Stimulated activated naive CD8-positive, alpha-beta T cell treated with anti-CD3 and anti-CD28 coated beads, Interleukin-15, Interleukin-2, amounts not matched to agents 100 ng/mL and 50 ng/mL, for 24 hours (primary cell): ENCODE data around the gene APOE.
A peak's percentile ranks its signal among the peaks of the same experiment; 100 is the strongest.

ENCODE experiments used
- H3K27ac Mint-ChIP-seq: one replicate; pipeline ENCODE4 v1.8.0; 2021; ENCODE audit warnings: mild to moderate bottlenecking, mixed read lengths
- H3K27me3 Mint-ChIP-seq: one replicate; pipeline ENCODE4 v1.8.0; 2021; ENCODE audit warnings: mixed read lengths
- H3K36me3 Mint-ChIP-seq: one replicate; pipeline ENCODE4 v1.8.0; 2021; ENCODE audit warnings: low read depth, mixed read lengths
- H3K4me1 Mint-ChIP-seq: one replicate; pipeline ENCODE4 v1.8.0; 2021; ENCODE audit warnings: low read depth, mixed read lengths
- H3K4me3 Mint-ChIP-seq: one replicate; pipeline ENCODE4 v1.8.0; 2021; ENCODE audit warnings: mild to moderate bottlenecking, mixed read lengths
- H3K9me3 Mint-ChIP-seq: one replicate; pipeline ENCODE4 v1.8.0; 2021; ENCODE audit warnings: mixed read lengths

APOE gene

DNA sequence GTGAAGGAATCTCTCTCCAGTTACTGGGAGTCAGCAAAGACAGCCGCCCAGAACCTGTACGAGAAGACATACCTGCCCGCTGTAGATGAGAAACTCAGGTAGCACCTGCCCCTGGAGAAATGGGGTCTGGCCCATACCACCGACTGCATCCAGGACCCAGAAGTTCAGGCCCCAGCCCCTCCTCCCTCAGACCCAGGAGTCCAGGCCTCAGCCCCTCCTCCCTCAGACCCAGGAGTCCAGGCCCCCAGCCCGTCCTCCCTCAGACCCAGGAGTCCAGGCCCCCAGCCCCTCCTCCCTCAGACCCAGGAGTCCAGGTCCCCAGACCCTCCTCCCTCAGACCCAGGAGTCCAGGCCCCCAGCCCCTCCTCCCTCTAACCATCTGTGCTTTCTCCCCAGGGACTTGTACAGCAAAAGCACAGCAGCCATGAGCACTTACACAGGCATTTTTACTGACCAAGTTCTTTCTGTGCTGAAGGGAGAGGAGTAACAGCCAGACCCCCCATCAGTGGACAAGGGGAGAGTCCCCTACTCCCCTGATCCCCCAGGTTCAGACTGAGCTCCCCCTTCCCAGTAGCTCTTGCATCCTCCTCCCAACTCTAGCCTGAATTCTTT is 43.3 kb downstream of the APOE start:
- Mint-ChIP-seq H3K4me3 (no peak overlapping the region), H3K27me3 (no peaks in the 10 kb centered on the region), H3K9me3 (no peaks in the 10 kb centered on the region), H3K27ac (no peak overlapping the region), H3K36me3 (peaks cover 9% of the 10 kb centered on the region), H3K4me1 (peaks cover 7% of the 10 kb centered on the region)

- Mint-ChIP-seq H3K27me3 (no peaks in the 10 kb centered on the region), H3K9me3 (no peaks in the 10 kb centered on the region), H3K36me3 (peaks cover 9% of the 10 kb centered on the region), H3K4me3 (no peak overlapping the region), H3K27ac (no peak overlapping the region), H3K4me1 (peaks cover 11% of the 10 kb centered on the region)
Measured at GRCh38 chr19:44949550-44949949, 44.0 kb downstream of the APOE start.

DNA sequence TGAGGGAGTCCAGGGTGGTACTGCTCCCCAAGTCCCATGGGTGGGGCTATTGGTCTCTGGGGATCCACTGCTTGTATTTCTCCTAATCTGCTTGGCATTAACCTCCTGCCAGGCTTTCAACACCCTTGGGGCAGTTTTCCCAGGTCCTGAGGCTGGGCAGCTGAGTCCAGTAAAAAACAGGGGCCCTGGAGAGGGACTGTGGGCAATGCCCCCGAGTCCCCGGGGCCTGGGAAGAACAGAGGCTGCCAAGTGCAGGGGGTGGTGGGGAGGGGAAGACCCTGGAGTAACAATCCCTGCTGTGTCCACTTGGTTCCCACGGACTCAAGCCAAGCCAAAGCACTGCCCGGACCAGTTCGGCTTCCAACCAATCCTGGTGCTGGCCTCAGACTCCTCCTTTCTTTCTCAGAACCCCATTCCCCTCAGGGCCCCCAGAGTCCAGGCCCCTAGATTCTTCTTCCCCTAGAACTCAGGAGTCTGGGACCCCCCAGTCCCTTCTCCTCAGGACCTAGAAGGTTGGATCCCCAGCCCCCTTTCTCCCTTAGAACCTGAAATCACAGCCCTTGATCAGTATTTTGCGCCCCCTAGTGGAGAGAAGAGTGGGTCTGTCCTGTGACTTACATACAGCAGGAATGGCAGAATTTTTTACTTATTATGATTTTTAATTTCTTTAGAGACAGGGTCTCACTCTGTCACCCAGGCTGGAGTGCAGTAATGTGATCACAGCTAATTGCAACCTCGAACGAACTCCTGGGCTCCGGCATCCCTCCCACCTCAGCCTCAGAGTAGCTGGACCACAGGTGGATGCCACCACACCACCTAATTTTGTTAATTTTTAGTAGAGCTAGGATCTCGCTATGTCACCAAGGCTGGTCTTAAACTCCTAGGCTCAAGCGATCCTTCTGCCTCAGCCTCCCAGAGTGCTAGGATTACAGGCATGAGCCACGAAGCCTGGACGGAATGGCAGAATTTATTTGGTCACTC is 45.9 kb downstream of the APOE start:
- H3K4me1 Mint-ChIP-seq: peaks cover 24% of the 10 kb centered on the region
- peaks cover 9% of the 10 kb centered on the region for H3K36me3 Mint-ChIP-seq
- H3K27me3 Mint-ChIP-seq: no peaks in the 10 kb centered on the region
- H3K27ac Mint-ChIP-seq: no peak overlapping the region
- no peak overlapping the region for H3K4me3 Mint-ChIP-seq
- H3K9me3 Mint-ChIP-seq: no peaks in the 10 kb centered on the region

DNA sequence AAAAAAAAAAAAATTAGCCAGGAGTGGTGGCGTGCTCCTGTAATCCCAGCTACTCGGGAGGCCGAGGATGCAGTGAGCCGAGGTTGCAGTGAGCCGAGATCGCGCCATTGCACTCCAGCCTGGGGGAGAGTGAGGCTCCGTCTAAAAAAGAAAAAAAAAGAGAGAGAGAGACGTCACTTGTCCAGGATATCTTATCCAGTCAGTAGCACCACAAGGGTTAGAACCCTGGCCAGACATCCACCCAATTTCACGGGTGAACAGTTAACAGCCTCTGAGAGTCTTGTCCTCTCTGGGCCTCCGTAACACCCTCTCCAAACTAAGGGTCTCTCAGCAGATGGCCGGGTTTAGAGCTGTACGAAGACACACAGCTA is 48.7 kb downstream of the APOE start:
- peaks cover 9% of the 10 kb centered on the region for H3K36me3 Mint-ChIP-seq
- no peaks in the 10 kb centered on the region for H3K27me3 Mint-ChIP-seq
- peaks cover 48% of the 10 kb centered on the region for H3K4me1 Mint-ChIP-seq
- H3K27ac Mint-ChIP-seq: peak overlapping the region; percentile 99
- no peaks in the 10 kb centered on the region for H3K9me3 Mint-ChIP-seq
- H3K4me3 Mint-ChIP-seq: peak overlapping the region; percentile 98

DNA sequence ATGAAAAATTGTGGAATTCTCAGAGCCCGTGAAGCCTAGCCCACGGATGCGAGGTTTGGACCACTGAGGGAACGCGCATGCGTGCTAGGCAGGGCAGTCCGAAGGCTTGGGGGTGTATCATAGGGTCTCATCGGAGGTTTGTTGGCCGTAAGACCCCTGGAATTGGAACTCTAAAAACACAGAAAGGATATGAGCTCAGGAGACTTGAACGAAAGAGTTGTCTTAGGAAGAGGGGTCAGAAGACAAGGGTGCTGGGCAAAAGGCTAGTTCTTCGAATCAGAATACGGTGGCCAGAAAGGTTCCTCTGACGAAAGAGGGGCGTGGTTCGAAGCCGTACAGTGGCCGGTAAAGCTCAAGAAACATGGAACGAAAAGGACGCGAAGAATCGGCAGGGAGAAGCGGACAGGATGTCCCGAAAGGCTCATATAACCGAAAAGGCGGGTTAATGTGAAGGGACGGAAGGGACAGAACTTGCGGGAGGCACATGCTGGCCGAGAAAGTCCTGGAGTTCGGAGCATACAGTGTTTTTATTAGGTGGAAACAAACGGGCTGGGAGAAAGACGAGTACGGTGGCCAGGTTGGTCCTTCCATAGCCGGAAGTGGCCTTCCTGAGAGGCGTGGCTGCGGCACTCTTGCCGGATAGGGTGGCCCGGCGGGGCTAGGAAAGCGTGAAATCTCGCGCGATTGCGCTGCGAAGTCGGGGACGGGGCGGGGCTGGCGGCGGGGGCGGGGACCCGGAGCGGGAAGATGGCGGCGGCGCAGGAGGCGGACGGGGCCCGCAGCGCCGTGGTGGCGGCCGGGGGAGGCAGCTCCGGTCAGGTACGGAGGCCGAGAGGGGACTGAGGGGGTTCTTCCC is 49.3 kb downstream of the APOE start, which contains the start of gene CLPTM1:
Gene CLPTM1, plus strand, starts transcription at position 732 of the 856 bp plus-strand sequence. Its CDS starts 16 bp downstream, at position 748.
- Mint-ChIP-seq H3K9me3 (no peaks in the 10 kb centered on the region), H3K36me3 (peaks cover 6% of the 10 kb centered on the region), H3K4me1 (peaks cover 54% of the 10 kb centered on the region), H3K27ac (peak within 1 kb of the TSS; percentile 99), H3K4me3 (peak within 1 kb of the TSS; percentile 98), H3K27me3 (no peaks in the 10 kb centered on the region)

DNA sequence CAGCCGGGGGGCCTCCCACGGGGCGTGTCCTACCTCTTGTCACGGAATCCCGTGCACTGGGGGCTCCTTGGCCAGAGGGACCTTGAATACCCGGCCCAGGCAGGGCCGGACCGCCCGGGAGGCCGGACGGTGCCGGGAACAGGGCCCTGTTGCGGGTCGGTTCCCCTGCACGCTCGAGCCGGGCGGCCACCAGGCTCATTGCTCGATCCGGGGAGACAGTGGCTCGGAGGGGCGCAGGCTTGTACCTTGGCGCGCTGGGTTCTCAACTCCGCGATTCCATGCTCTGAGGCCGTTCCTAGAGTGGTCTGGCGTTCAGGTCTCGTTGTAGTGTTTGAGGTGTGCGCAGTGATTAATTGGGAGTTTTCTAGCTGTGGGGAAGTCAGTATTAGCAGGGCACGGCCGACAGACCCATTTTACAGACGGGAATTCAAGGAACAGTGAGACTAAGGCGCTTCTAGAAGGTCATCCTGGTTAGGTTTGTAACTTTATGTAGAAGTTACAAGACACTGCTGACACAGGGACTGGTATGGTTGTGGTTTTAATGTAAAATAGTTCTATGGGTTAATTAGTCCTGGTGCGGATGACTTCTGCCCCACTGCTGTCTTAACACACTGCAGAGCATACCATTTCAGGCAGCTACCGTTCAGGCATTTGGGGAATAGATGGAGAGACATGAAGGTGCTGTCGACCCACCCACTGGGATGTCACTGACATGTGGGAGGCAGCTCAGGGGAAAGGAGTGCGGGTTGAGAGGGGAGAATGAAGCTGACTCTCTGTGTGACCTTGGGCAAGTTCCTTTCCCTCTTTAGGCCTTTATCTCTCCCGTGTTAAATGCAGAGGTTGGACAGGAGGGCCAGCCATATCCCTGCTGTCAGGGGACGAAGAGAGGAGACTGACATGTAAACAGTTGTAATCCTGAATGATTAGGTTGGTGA is 50.2 kb downstream of the APOE start:
- no peaks in the 10 kb centered on the region for H3K27me3 Mint-ChIP-seq
- peak overlapping the region; percentile 86 for H3K27ac Mint-ChIP-seq
- H3K4me3 Mint-ChIP-seq: peak overlapping the region; percentile 98
- peaks cover 60% of the 10 kb centered on the region for H3K4me1 Mint-ChIP-seq
- no peaks in the 10 kb centered on the region for H3K36me3 Mint-ChIP-seq
- H3K9me3 Mint-ChIP-seq: no peaks in the 10 kb centered on the region

GRCh38 chr19:44957526-44957925 is 51.9 kb downstream of the APOE start:
- Mint-ChIP-seq H3K4me3 (peak overlapping the region; percentile 98), H3K4me1 (peaks cover 60% of the 10 kb centered on the region), H3K36me3 (peaks cover 5% of the 10 kb centered on the region), H3K27me3 (no peaks in the 10 kb centered on the region), H3K9me3 (no peaks in the 10 kb centered on the region), H3K27ac (peak overlapping the region; percentile 63)

DNA sequence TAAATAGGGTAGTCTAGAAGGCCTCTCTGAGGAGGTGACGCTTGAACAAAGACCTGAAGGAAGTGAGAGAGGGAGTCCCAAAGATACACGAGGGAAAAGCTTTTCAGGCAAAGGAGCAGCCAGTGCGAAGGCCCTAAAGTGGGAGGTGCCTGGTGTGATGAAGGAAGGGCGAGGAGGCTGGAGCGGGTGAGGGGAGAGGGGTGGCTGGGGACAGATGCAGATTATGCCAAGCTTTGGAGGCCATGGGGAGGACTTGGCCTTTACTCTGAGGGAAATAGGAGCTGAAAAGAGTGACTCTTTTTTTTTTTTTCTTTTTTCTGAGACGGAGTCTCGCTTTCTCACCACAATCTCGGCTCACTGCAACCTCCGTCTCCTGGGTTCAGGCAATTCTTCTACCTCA is 52.5 kb downstream of the APOE start:
- no peaks in the 10 kb centered on the region for H3K9me3 Mint-ChIP-seq
- peak overlapping the region; percentile 63 for H3K27ac Mint-ChIP-seq
- peaks cover 7% of the 10 kb centered on the region for H3K36me3 Mint-ChIP-seq
- H3K27me3 Mint-ChIP-seq: no peaks in the 10 kb centered on the region
- peaks cover 60% of the 10 kb centered on the region for H3K4me1 Mint-ChIP-seq
- H3K4me3 Mint-ChIP-seq: no peak overlapping the region
